ENCODE data around the gene PRKG1. TPM values are rescaled to one million over a fixed set of nuclear protein-coding genes. Genes with fewer than 3 reads are reported as not detected.
"Not testable (repeated sequence)": the region's sequence is repeated elsewhere in the genome, so short reads cannot be mapped to it uniquely, and the experiment has no call there.

PRKG1 gene
- total RNA-seq, 4 donors from 2014 or later: 24.5 to 46.1 (median 37.1) TPM

DNA sequence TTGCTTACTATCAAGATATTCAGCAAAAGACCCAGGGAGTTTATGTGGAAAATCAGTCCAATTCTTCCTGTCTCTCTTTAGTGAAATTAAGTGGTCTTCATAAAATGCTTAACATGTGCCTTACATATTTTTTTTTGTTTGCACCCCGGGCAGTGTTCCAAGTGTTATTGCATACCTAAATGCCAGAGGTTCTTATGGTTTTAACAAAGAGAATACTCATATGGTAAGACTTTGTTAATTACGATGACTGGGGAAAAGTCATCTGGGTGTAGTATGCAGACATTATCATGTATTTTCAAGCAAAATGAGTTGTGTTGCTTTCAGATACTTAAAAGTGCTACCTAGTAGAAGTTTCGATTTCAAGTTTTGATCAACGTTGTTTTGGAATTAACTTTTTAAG is 82.6 kb downstream of the PRKG1 start:
- TF ChIP-seq POLR2AphosphoS5 (IDR thresholded peaks at IDR 0.05): no peak
- H3K27me3 ChIP-seq: no peaks in the 10 kb centered on the region
- peaks cover 0 to 7% (median 2%) of the 10 kb centered on the region in 4 donors for H3K4me1 ChIP-seq
- intact Hi-C loops (cut with DNase I): no loop called here
- H3K4me3 ChIP-seq: no peak overlapping the region
- no peaks in the 10 kb centered on the region for H3K9me3 ChIP-seq
- DNase-seq (ENCODE audit: extremely low spot score): no peak
- no peaks in the 10 kb centered on the region for H3K36me3 ChIP-seq
- WGBS: 80% methylated on average over 4 of the region's 4 CpGs
- H3K27ac ChIP-seq (replicated peaks in 1 of 4): no peak overlapping the region

GRCh38 chr10:51158832-51159231 is 84.5 kb downstream of the PRKG1 start:
- Histone ChIP-seq H3K9me3 (no peaks in the 10 kb centered on the region), H3K4me1 (peaks cover 0 to 9% (median 3%) of the 10 kb centered on the region in 4 donors), H3K36me3 (no peaks in the 10 kb centered on the region), H3K4me3 (no peak overlapping the region), H3K27me3 (no peaks in the 10 kb centered on the region), H3K27ac (replicated peaks in 1 of 4) (no peak overlapping the region)
- intact Hi-C loops (cut with DNase I): no loop called here
- no peak for TF ChIP-seq POLR2AphosphoS5 (IDR thresholded peaks at IDR 0.05)
- no peak for TF ChIP-seq POLR2A (IDR thresholded peaks at IDR 0.05; ENCODE audit: low read depth)
- TF ChIP-seq, protein P1, sequence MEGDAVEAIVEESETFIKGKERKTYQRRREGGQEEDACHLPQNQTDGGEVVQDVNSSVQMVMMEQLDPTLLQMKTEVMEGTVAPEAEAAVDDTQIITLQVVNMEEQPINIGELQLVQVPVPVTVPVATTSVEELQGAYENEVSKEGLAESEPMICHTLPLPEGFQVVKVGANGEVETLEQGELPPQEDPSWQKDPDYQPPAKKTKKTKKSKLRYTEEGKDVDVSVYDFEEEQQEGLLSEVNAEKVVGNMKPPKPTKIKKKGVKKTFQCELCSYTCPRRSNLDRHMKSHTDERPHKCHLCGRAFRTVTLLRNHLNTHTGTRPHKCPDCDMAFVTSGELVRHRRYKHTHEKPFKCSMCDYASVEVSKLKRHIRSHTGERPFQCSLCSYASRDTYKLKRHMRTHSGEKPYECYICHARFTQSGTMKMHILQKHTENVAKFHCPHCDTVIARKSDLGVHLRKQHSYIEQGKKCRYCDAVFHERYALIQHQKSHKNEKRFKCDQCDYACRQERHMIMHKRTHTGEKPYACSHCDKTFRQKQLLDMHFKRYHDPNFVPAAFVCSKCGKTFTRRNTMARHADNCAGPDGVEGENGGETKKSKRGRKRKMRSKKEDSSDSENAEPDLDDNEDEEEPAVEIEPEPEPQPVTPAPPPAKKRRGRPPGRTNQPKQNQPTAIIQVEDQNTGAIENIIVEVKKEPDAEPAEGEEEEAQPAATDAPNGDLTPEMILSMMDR (IDR thresholded peaks at IDR 0.05): no peak
- TF ChIP-seq EP300 (IDR thresholded peaks at IDR 0.05): no peak
- no peak for DNase-seq (ENCODE audit: extremely low spot score)
- WGBS: 98% methylated on average over 3 of the region's 3 CpGs

- TF ChIP-seq, protein P1 (IDR thresholded peaks at IDR 0.05): no peak
- TF ChIP-seq POLR2A (IDR thresholded peaks at IDR 0.05; ENCODE audit: low read depth) (no peak), POLR2AphosphoS5 (IDR thresholded peaks at IDR 0.05) (no peak), EP300 (IDR thresholded peaks at IDR 0.05) (no peak)
- no peak overlapping the region for H3K4me3 ChIP-seq
- DNase-seq (ENCODE audit: extremely low spot score): no peak
- H3K27ac ChIP-seq (replicated peaks in 1 of 4): no peak overlapping the region
- no peaks in the 10 kb centered on the region for H3K27me3 ChIP-seq
- H3K4me1 ChIP-seq: peaks cover 0 to 9% (median 3%) of the 10 kb centered on the region in 4 donors
- no peaks in the 10 kb centered on the region for H3K9me3 ChIP-seq
- WGBS: 100% methylated on average over 1 of the region's 1 CpG
- H3K36me3 ChIP-seq: no peaks in the 10 kb centered on the region
- intact Hi-C loops (cut with DNase I): no loop called here
Observed at GRCh38 chr10:51159841-51160240, 85.6 kb downstream of the PRKG1 start.

DNA sequence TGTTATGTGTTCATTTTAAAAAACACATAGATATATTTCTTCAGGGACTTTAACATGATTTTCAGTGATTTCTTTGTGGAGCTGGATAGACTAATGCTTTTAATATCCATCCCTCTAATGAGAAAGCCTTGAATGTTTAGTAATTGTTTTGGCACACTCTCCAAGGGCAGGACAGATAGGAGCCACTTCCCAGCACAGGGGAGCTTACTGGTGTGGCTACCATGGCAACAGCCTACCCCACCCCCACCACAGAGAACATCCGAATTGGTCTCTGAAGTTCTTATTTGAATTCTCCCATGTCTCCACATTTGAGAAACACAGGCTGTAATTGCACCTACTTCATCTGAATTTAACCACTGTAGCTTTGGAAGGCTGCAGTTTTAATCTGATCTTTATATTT is 87.7 kb downstream of the PRKG1 start:
- no peaks in the 10 kb centered on the region for H3K9me3 ChIP-seq
- DNase-seq (ENCODE audit: extremely low spot score): no peak
- intact Hi-C loops (cut with DNase I): no loop called here
- H3K4me3 ChIP-seq: no peak overlapping the region
- 46% methylated on average over 1 of the region's 1 CpG for WGBS
- H3K36me3 ChIP-seq: no peaks in the 10 kb centered on the region
- no peak for TF ChIP-seq POLR2AphosphoS5 (IDR thresholded peaks at IDR 0.05)
- H3K27ac ChIP-seq (replicated peaks in 1 of 4): no peak overlapping the region
- peaks cover 0 to 9% (median 3%) of the 10 kb centered on the region in 4 donors for H3K4me1 ChIP-seq
- H3K27me3 ChIP-seq: no peaks in the 10 kb centered on the region

DNA sequence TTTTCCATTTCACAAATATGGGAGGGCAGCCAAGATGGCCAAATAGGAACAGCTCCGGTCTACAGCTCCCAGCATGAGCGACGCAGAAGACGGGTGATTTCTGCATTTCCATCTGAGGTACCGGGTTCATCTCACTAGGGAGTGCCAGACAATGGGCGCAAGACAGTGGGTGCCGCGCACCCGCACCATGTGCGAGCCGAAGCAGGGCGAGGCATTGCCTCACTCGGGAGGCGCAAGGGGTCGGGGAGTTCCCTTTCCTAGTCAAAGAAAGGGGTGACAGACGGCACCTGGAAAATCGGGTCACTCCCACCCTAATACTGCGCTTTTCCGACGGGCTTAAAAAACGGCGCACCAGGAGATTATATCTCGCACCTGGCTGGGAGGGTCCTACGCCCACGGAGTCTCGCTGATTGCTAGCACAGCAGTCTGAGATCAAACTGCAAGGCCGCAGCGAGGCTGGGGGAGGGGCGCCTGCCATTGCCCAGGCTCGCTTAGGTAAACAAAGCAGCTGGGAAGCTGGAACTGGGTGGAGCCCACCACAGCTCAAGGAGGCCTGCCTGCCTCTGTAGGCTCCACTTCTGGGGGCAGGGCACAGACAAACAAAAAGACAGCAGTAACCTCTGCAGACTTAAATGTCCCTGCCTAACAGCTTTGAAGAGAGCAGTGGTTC is 89.2 kb downstream of the PRKG1 start:
- WGBS: 98% methylated on average over 20 of the region's 30 CpGs

DNA sequence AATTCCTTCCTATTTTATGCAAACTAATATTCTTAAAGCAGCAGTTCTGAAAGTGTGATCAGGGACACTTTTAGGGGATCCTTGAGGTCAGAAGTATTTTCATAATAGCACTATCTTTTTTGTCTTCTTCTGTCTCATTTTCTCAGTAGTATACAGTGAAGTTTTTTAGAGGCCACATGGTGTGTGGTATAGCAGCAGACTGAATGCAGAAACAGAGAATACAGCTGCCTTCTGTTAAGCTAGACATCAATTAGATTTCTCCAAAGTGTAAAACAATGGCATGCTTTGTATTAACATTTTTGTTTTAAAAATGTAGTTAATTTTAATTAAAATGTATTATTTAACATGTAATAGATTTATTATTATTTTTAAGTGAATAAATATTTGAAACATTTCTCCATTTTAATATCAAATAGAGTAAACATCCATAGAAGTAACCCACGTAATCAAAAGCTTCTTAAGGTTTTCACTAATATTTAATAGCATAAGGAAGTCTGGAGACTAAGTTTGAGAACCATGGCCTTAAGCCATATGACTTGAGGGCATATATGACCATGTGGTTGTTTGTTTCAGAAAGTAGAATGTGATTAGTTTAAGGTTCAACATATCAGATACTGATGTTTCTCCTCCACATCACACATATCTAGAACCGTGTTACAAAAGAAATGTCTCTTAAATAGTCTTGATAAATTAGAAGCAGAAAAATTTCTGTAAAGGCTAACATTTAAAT is 94.0 kb downstream of the PRKG1 start:
- H3K4me1 ChIP-seq: no peaks in the 10 kb centered on the region
- 72% methylated on average over 2 of the region's 2 CpGs for WGBS
- DNase-seq (ENCODE audit: extremely low spot score): no peak
- no peak overlapping the region for H3K4me3 ChIP-seq
- TF ChIP-seq POLR2A (IDR thresholded peaks at IDR 0.05; ENCODE audit: low read depth) (no peak), POLR2AphosphoS5 (IDR thresholded peaks at IDR 0.05) (no peak), EP300 (IDR thresholded peaks at IDR 0.05) (no peak)
- TF ChIP-seq, protein P1 (IDR thresholded peaks at IDR 0.05): no peak
- no peaks in the 10 kb centered on the region for H3K9me3 ChIP-seq
- H3K36me3 ChIP-seq: no peaks in the 10 kb centered on the region
- no peak overlapping the region for H3K27ac ChIP-seq (replicated peaks in 1 of 4)
- intact Hi-C loops (cut with DNase I): no loop called here
- no peaks in the 10 kb centered on the region for H3K27me3 ChIP-seq

More for the DNA sequence above, 89.2 kb downstream of the PRKG1 start:
- DNase-seq (ENCODE audit: extremely low spot score); H3K4me3 ChIP-seq; H3K36me3 ChIP-seq; H3K27ac ChIP-seq (replicated peaks in 1 of 4); H3K4me1 ChIP-seq; H3K27me3 ChIP-seq; H3K9me3 ChIP-seq; intact Hi-C loops (cut with DNase I): not testable (repeated sequence)

Data from esophagus muscularis mucosa (tissue), 4 donors.